C4-2B (cell line): Measurements from ENCODE around the gene FNIP2.

Experiments used
- H3K27ac ChIP-seq: fragments of 450-650 bp; 2 replicates; pipeline ENCODE4 v1.5.1; 2017
- ZFX ChIP-seq: fragments of 450-650 bp; IDR thresholded peaks from 2 replicates; pipeline ENCODE4 v1.6.1; 2017
- TF ChIP-seq, protein P1 (sequence below): fragments of 450-650 bp; conservative IDR thresholded peaks from 2 replicates; pipeline ENCODE4 v1.5.1; 2017; ENCODE audit warnings: mild to moderate bottlenecking

The FNIP2 gene

DNA sequence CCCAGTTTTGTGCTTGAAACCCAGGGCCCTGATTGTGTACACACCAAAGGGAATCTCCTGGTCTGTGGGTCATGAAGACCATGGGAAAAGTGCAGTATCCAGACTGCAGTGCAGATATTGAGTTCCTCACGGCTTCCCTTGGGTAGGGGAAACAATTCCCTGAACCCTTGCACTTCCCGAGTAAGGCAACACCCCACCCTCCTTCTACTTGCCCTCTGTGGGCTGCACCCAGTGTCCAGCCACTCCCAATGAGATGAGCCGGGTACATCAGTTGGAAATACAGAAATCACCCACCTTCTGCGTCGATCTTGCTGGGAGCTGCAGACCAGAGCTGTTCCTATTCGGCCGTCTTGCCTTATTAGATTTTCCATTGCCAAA, 134.2 kb downstream of the FNIP2 start:
- H3K27ac ChIP-seq = no peak overlapping the region
- no peak for TF ChIP-seq ZFX
- TF ChIP-seq, protein P1, sequence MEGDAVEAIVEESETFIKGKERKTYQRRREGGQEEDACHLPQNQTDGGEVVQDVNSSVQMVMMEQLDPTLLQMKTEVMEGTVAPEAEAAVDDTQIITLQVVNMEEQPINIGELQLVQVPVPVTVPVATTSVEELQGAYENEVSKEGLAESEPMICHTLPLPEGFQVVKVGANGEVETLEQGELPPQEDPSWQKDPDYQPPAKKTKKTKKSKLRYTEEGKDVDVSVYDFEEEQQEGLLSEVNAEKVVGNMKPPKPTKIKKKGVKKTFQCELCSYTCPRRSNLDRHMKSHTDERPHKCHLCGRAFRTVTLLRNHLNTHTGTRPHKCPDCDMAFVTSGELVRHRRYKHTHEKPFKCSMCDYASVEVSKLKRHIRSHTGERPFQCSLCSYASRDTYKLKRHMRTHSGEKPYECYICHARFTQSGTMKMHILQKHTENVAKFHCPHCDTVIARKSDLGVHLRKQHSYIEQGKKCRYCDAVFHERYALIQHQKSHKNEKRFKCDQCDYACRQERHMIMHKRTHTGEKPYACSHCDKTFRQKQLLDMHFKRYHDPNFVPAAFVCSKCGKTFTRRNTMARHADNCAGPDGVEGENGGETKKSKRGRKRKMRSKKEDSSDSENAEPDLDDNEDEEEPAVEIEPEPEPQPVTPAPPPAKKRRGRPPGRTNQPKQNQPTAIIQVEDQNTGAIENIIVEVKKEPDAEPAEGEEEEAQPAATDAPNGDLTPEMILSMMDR = no peak

DNA sequence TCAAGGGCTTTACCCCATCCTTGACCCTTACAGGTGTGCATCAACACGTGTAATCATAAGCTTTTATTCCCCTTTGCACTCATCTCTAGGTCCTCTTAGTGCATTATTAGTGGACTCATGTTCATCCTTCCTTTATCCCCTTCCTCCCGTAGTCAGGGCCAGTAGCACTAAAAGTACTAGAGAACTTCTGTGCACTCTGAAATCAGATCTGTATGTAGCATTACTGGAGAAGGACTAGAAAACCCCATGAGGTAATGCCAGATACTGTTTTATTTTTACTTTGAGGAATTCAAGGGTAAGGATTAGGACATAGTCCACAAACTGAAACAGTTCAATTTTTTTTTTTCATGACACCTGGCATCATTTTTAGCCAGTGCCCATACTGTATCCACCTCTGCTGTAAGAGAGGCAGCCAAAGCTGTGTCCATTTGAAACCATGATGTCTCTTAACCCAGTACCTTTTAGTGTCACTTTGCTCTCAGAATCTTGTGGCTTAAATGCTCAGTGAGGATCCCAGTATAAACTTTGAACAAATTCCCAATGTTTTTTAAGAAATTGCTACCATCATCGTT, 134.7 kb downstream of the FNIP2 start:
- no peak for TF ChIP-seq ZFX
- TF ChIP-seq, protein P1 = no peak
- H3K27ac ChIP-seq = no peak overlapping the region

DNA sequence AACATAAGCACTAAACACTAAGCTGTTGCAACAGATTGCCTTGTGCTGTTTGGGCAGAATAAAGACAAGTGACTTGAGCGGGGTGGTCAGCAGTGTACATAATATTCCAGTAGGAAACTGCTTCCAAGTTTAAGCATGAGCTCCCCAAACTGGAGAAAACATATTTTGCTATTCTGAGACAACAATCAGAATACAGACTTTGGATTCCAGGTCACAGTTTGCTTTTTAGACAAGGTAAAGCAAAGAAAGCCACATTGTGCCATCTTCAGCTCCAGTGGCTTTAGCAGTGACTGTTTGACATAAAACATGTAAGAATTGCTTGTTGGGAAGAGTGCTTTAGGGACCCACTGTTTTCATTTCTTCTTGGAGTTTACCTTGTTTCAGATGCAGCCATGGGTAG, 136.0 kb downstream of the FNIP2 start:
- TF ChIP-seq, protein P1 = no peak
- TF ChIP-seq ZFX = no peak
- H3K27ac ChIP-seq = no peak overlapping the region

DNA sequence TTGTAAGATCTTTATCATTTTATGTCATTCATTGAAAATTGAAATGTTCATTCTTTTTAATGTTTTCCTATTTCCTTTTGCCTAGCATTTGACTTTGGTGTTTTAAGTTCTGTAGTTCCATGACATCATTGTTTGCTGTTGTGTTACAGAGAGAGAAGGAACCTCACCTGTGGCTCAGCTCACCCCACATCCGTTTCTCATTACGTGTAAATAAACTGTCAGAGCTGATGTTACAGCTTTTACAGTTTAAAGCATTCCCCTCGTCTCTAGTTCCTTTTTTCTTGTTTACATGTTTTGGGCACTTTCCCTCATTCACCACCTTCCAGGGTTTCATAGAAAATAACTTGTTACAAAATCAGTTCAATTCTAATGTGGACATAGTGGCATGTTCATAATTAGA, 137.2 kb downstream of the FNIP2 start:
- no peak for TF ChIP-seq ZFX
- TF ChIP-seq, protein P1 = no peak
- H3K27ac ChIP-seq = no peak overlapping the region

DNA sequence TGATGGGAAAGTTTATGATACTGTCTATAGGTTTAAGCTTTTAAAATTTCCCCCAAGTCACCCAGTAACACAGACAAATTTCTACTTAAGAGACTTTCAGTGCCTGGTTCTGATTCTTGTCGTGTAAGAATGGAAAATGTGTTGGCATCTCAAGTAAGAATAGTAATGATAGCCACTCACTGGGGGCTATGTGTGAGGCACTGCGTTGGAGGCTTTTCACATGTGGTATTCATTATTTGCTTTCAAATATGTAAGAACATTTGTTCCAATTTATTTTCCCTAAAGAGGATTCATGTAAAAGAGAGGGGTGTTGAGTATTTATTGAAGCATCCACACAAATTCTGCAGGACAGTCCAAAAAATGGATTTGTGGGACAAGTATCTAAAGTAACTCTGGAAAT, 143.6 kb downstream of the FNIP2 start:
- H3K27ac ChIP-seq = no peak overlapping the region
- no peak for TF ChIP-seq ZFX
- TF ChIP-seq, protein P1 = no peak

DNA sequence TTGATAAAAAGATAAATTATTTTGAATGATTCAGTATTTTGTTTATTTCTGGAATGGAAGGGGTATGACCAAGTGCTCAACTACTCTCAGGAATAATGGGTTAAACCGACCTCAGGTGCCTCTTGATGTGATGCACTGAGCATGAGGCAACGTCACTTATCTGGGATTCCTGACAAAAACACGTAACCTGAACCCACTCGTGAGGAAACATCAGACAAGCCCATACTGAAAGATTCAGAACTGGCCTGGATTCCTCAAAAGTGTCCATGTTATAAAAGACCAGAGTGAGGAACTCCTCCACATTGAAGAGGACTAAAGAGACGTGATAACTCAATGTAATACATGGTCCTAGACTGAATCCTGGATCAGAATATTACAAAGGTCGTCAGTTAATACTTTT, 144.0 kb downstream of the FNIP2 start:
- no peak for TF ChIP-seq ZFX
- TF ChIP-seq, protein P1 = no peak
- H3K27ac ChIP-seq = no peak overlapping the region

DNA sequence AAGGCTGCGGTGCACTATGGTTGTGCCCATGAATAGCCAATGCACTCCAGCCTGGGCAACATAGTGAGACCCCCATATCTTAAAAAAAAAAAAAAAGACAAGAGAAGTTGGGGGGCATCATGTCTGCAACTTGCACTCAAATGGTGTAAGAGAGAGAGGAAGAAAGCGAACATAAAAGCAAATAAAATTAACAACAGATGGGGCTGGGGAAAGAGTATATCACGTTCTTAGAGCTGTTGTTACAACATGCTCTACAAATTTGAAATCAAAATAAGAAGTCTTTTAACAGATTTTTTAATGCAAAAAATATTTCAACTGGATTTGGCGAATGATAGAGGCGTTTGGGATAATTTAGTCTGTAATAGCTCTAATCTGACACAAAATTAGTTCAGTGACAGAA, 144.9 kb downstream of the FNIP2 start:
- no peak for TF ChIP-seq ZFX
- TF ChIP-seq, protein P1 = no peak

More for the DNA sequence above, 144.9 kb downstream of the FNIP2 start:
- no peak overlapping the region for H3K27ac ChIP-seq
